ENCODE measurements around the gene ADAMTS6.

The ADAMTS6 gene

GRCh38 chr5:65100911-65101631 lies 380.6 kb downstream of the ADAMTS6 start:
- peak; percentile 10 for DNase-seq
